Stimulated activated CD4-positive, alpha-beta T cell treated with anti-CD3 and anti-CD28 coated beads, Interleukin-4, amount 100 ng/mL, for 24 hours (primary cell): ENCODE results near the gene SYT12.
"Not testable (repeated sequence)": the region's sequence is repeated elsewhere in the genome, so short reads cannot be mapped to it uniquely, and the experiment has no call there.

Source experiments
- DNase-seq: peaks from one replicate; pipeline ENCODE4 v3.0.0-alpha.2; 2020

SYT12 gene

GRCh38 chr11:67022961-67023956 lies at the start of gene SYT12:
TSS of gene SYT12 (plus strand) at chr11:67023134. CDS start at chr11:67030145, 7,011 bp downstream.
- DNase-seq = peak; percentile 15

- no peak for DNase-seq
Observed at GRCh38 chr11:66973956-66974580, 48.9 kb upstream of the SYT12 start.

- no peak for DNase-seq
Observed at GRCh38 chr11:66974724-66975404, 48.1 kb upstream of the SYT12 start, which contains the start of gene C11orf86. TSS of gene C11orf86 (plus strand) at chr11:66975304. CDS start at chr11:66975363, 59 bp downstream.

- no peak for DNase-seq
Observed at GRCh38 chr11:66975405-66976027, 47.4 kb upstream of the SYT12 start.

- DNase-seq = peak; percentile 31
Observed at GRCh38 chr11:66976028-66976467, 46.9 kb upstream of the SYT12 start.

- no peak for DNase-seq
Observed at GRCh38 chr11:66976925-66977324, 46.0 kb upstream of the SYT12 start.

- DNase-seq = no peak
Observed at GRCh38 chr11:66978229-66978628, 44.7 kb upstream of the SYT12 start.

- no peak for DNase-seq
Observed at GRCh38 chr11:66978717-66979116, 44.2 kb upstream of the SYT12 start.

GRCh38 chr11:66979336-66979980 lies 43.5 kb upstream of the SYT12 start:
- DNase-seq = no peak

- peak; percentile 20 for DNase-seq
Observed at GRCh38 chr11:66981976-66982578, 40.9 kb upstream of the SYT12 start.

- no peak for DNase-seq
Observed at GRCh38 chr11:66983275-66983924, 39.5 kb upstream of the SYT12 start.

GRCh38 chr11:66985508-66986177 lies 37.3 kb upstream of the SYT12 start:
- DNase-seq = no peak

- no peak for DNase-seq
Observed at GRCh38 chr11:66986178-66986545, 36.8 kb upstream of the SYT12 start.

GRCh38 chr11:66987158-66987620 lies 35.7 kb upstream of the SYT12 start:
- DNase-seq = no peak

GRCh38 chr11:66987924-66988637 lies 34.9 kb upstream of the SYT12 start:
- no peak for DNase-seq

- DNase-seq = not testable (repeated sequence)
Observed at GRCh38 chr11:66988741-66989140, 34.2 kb upstream of the SYT12 start.

GRCh38 chr11:66989360-66989759 lies 33.6 kb upstream of the SYT12 start:
- not testable (repeated sequence) for DNase-seq

GRCh38 chr11:66992041-66992440 lies 30.9 kb upstream of the SYT12 start:
- no peak for DNase-seq

- no peak for DNase-seq
Observed at GRCh38 chr11:66996609-66997273, 26.2 kb upstream of the SYT12 start.
